ENCODE results near the gene VAT1L.

The VAT1L gene

GRCh38 chr16:77849646-77850258 is 61.4 kb downstream of the VAT1L start:
- no peak for TF ChIP-seq CTCF (IDR thresholded peaks at IDR 0.05; ENCODE audit: poor library complexity, severe bottlenecking)
- Histone ChIP-seq H3K4me3 (ENCODE audit: severe bottlenecking) (no peak overlapping the region), H3K36me3 (ENCODE audit: low read depth) (no peaks in the 10 kb centered on the region), H3K27ac (ENCODE audit: poor library complexity, severe bottlenecking) (no peak overlapping the region), H3K27me3 (ENCODE audit: insufficient read depth, poor library complexity, severe bottlenecking) (peaks cover 5% of the 10 kb centered on the region), H3K4me1 (ENCODE audit: insufficient read depth, poor library complexity, severe bottlenecking) (no peaks in the 10 kb centered on the region), H3K9me3 (ENCODE audit: severe bottlenecking) (no peaks in the 10 kb centered on the region)
- DNase-seq (ENCODE audit: low spot score) (no peak), ATAC-seq (ENCODE audit: low read depth) (no peak)

- no peak for DNase-seq (ENCODE audit: low spot score)
- Histone ChIP-seq H3K36me3 (ENCODE audit: low read depth) (no peaks in the 10 kb centered on the region), H3K27me3 (ENCODE audit: insufficient read depth, poor library complexity, severe bottlenecking) (peaks cover 5% of the 10 kb centered on the region), H3K9me3 (ENCODE audit: severe bottlenecking) (no peaks in the 10 kb centered on the region), H3K27ac (ENCODE audit: poor library complexity, severe bottlenecking) (no peak overlapping the region), H3K4me1 (ENCODE audit: insufficient read depth, poor library complexity, severe bottlenecking) (no peaks in the 10 kb centered on the region), H3K4me3 (ENCODE audit: severe bottlenecking) (no peak overlapping the region)
- no peak for ATAC-seq (ENCODE audit: low read depth)
- no peak for TF ChIP-seq CTCF (IDR thresholded peaks at IDR 0.05; ENCODE audit: poor library complexity, severe bottlenecking)
Observed at GRCh38 chr16:77850636-77851333, 62.4 kb downstream of the VAT1L start.

GRCh38 chr16:77853161-77853560 is 64.8 kb downstream of the VAT1L start:
- ATAC-seq (ENCODE audit: low read depth) (no peak), DNase-seq (ENCODE audit: low spot score) (no peak)
- Histone ChIP-seq H3K4me1 (ENCODE audit: insufficient read depth, poor library complexity, severe bottlenecking) (no peaks in the 10 kb centered on the region), H3K27ac (ENCODE audit: poor library complexity, severe bottlenecking) (no peak overlapping the region), H3K9me3 (ENCODE audit: severe bottlenecking) (no peaks in the 10 kb centered on the region), H3K36me3 (ENCODE audit: low read depth) (no peaks in the 10 kb centered on the region), H3K4me3 (ENCODE audit: severe bottlenecking) (no peak overlapping the region), H3K27me3 (ENCODE audit: insufficient read depth, poor library complexity, severe bottlenecking) (peaks cover 10% of the 10 kb centered on the region)
- no peak for TF ChIP-seq CTCF (IDR thresholded peaks at IDR 0.05; ENCODE audit: poor library complexity, severe bottlenecking)

- no peak for ATAC-seq (ENCODE audit: low read depth)
- H3K27ac ChIP-seq (ENCODE audit: poor library complexity, severe bottlenecking) = no peak overlapping the region
- H3K9me3 ChIP-seq (ENCODE audit: severe bottlenecking) = no peaks in the 10 kb centered on the region
- H3K27me3 ChIP-seq (ENCODE audit: insufficient read depth, poor library complexity, severe bottlenecking) = peaks cover 10% of the 10 kb centered on the region
- H3K36me3 ChIP-seq (ENCODE audit: low read depth) = no peaks in the 10 kb centered on the region
- DNase-seq (ENCODE audit: low spot score) = no peak
- no peaks in the 10 kb centered on the region for H3K4me1 ChIP-seq (ENCODE audit: insufficient read depth, poor library complexity, severe bottlenecking)
- no peak overlapping the region for H3K4me3 ChIP-seq (ENCODE audit: severe bottlenecking)
- TF ChIP-seq CTCF (IDR thresholded peaks at IDR 0.05; ENCODE audit: poor library complexity, severe bottlenecking) = no peak
Observed at GRCh38 chr16:77856438-77857160, 68.2 kb downstream of the VAT1L start.

Data from RWPE2 (cell line).